HUES64 (cell line): Measurements from ENCODE around the gene DOCK11.

Source experiments
- H3K27ac ChIP-seq: 2 replicates; pipeline ENCODE4 v1.7.0; 2013; ENCODE audit warnings: low read depth, low read length, inconsistent platforms
- H3K27me3 ChIP-seq: 2 replicates; pipeline ENCODE4 v1.6.1; 2013; ENCODE audit warnings: mild to moderate bottlenecking, low read length; ENCODE audit not compliant: insufficient read depth
- H3K36me3 ChIP-seq: 2 replicates; pipeline ENCODE4 v1.6.1; 2013; ENCODE audit warnings: mild to moderate bottlenecking, low read length; ENCODE audit not compliant: insufficient read depth
- H3K4me1 ChIP-seq: 2 replicates; pipeline ENCODE4 v1.6.1; 2013; ENCODE audit warnings: mild to moderate bottlenecking, low read length, moderate library complexity; ENCODE audit not compliant: insufficient read depth
- H3K4me3 ChIP-seq: 2 replicates; pipeline ENCODE4 v1.5.1; 2013; ENCODE audit warnings: mild to moderate bottlenecking, low read length, moderate library complexity
- H3K9ac ChIP-seq: 2 replicates; pipeline ENCODE4 v1.6.1; 2013; ENCODE audit warnings: mild to moderate bottlenecking, low read depth, low read length
- H3K9me3 ChIP-seq: 2 replicates; pipeline ENCODE4 v1.6.1; 2013; ENCODE audit warnings: low read depth, low read length; ENCODE audit not compliant: insufficient read depth
- WGBS: fragments of 150-250, 120-280 bp; methylation state at CpG from one replicate; pipeline ENCODE4 v1.1.7; 2013; ENCODE audit warnings: missing lambda C conversion rate; 5-methylcytosine and 5-hydroxymethylcytosine counted together

Gene DOCK11

DNA sequence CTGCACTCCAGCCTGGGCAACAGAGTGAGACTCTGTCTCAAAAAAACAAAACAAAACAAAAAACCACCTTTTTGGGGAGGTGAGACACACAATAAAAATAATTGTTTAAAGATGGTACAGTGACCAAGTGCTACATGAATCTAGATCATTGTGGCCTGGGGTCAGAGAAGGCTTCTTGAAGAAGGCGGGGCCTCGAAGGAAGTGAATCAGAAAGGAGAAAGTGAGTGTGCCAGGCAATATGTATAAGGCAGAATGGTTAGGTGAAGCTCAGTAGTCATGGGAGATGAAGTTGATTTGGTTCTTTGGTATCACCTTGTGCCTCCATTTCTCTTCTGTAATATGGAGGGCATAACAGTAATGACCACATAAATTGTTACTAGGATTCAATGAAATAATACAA is 58.9 kb downstream of the DOCK11 start:
- Histone ChIP-seq H3K27me3 (no peaks in the 10 kb centered on the region), H3K4me1 (no peaks in the 10 kb centered on the region), H3K36me3 (no peaks in the 10 kb centered on the region), H3K27ac (no peak overlapping the region), H3K9ac (no peak overlapping the region), H3K4me3 (no peak overlapping the region), H3K9me3 (no peaks in the 10 kb centered on the region)
- 97% methylated on average over 2 of the region's 2 CpGs for WGBS

DNA sequence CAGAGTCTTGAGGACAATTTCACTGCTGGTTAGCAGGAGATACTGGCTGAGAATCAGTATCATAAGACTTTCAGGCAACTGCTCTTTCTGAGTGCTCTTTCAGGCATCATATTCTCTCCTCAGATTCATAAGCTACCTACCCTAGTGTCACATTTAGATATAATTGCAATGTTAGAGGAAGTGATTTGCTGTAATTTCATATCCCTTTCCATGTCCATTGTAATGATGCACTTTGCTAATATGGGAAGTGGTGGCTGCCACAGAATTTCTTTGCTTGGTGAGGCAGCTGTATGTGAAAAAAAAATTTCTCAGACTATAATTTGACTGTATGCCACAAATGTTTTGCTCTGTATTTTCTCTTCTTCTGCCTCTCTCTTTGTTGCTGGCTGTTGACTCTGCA is 63.3 kb downstream of the DOCK11 start:
- H3K4me3 ChIP-seq, result no peak overlapping the region
- no peak overlapping the region for H3K9ac ChIP-seq
- H3K27me3 ChIP-seq, result no peaks in the 10 kb centered on the region
- no peaks in the 10 kb centered on the region for H3K36me3 ChIP-seq
- H3K9me3 ChIP-seq, result no peaks in the 10 kb centered on the region
- H3K27ac ChIP-seq, result no peak overlapping the region
- peaks cover 4% of the 10 kb centered on the region for H3K4me1 ChIP-seq

DNA sequence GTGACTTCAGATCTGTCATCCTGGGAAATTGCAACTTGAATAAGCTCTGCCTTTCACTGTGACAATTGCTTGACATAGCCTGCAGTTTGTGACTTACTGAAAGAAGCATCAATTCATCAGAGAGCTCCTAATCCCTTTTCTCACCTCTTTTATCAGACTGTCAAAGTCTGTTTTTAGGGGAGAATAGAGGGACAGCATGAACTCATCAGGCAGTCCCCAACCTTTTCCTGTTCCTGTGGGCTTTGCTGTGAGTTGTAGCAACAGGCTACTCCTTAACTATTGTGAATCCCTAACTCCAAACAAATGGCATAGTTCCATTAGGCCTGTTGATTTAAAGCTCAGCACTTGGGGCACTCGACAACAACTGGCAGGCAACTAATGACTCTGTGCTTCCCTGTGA is 64.9 kb downstream of the DOCK11 start:
- Histone ChIP-seq H3K4me1 (peaks cover 4% of the 10 kb centered on the region), H3K27me3 (no peaks in the 10 kb centered on the region), H3K4me3 (no peak overlapping the region), H3K27ac (no peak overlapping the region; the same call in 1 of the 2 replicates), H3K36me3 (no peaks in the 10 kb centered on the region), H3K9me3 (no peaks in the 10 kb centered on the region), H3K9ac (no peak overlapping the region)
- WGBS, result 22% methylated on average over 1 of the region's 1 CpG

DNA sequence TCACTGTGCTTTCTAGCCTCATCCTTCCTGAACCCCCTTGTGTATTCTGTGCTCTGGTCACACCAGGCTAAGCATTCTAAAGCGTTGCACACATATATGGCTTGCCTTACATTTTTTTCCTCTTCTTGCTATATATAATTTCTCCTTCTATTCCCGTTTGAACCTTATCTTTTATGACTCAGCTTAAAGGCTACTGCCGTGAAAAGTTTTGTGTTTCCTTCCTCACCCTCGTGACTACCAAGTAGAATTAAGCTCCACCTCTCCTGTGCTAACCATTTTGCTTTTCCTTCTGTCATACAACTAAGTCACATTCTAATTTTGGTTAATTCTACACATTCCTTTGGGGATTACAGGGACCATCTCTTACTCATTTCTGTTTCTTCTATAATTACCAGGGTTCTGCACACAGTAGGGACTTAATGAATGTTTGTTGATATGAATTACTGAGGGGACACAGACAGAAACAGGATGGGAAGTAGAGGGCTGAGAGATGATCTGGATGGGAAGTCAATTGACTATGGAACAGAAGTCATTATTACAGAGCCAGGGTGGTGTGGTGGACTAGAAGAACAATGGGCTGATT is 67.1 kb downstream of the DOCK11 start:
- peaks cover 4% of the 10 kb centered on the region for H3K4me1 ChIP-seq
- no peak overlapping the region for H3K27ac ChIP-seq
- H3K27me3 ChIP-seq, result no peaks in the 10 kb centered on the region
- H3K36me3 ChIP-seq, result peaks cover 4% of the 10 kb centered on the region; the same call in 1 of the 2 replicates
- no peaks in the 10 kb centered on the region for H3K9me3 ChIP-seq
- H3K9ac ChIP-seq, result no peak overlapping the region
- H3K4me3 ChIP-seq, result no peak overlapping the region
- 88% methylated on average over 4 of the region's 4 CpGs for WGBS

DNA sequence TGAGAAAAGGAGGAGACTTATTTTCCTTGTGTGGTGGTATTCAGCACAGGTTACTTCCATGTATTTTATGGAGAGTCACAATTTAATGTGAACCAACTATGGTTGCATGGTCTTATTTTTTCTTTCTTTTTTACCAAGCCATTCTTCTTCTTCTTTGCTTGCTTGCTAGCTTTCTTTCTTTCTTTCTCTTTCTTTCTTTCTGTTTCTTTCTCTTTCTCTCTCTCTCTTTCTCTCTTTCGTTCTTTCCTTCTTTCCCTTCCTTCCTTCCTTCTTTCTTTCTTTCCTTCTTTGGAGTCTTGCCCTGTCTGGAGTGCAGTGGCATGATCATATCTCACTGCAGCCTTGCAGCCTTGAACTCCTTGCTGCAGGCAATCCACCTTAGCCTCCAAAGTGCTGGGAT is 68.9 kb downstream of the DOCK11 start:
- H3K4me3 ChIP-seq, result no peak overlapping the region
- WGBS, result 100% methylated on average over 1 of the region's 1 CpG
- H3K27me3 ChIP-seq, result no peaks in the 10 kb centered on the region
- H3K36me3 ChIP-seq, result peaks cover 4% of the 10 kb centered on the region; the same call in 1 of the 2 replicates
- H3K27ac ChIP-seq, result no peak overlapping the region
- no peak overlapping the region for H3K9ac ChIP-seq
- H3K4me1 ChIP-seq, result peaks cover 4% of the 10 kb centered on the region
- H3K9me3 ChIP-seq, result no peaks in the 10 kb centered on the region

DNA sequence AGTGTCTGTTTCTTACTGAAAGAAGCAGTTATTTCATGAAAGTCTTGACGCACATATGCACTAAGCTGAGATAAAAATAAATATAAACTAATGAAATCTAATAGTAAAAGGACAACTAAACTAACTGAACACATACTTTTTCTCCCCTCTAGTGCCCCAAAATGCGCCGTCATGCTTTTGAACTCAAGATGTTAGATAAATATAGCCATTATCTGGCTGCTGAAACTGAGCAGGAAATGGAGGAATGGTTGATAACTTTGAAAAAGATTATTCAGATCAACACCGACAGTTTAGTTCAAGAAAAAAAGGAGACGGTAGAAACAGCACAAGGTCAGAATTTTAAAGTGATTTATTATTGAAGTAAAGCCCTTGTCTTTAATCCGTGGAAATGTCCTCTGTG is 70.2 kb downstream of the DOCK11 start:
- Histone ChIP-seq H3K27me3 (no peaks in the 10 kb centered on the region), H3K36me3 (peaks cover 4% of the 10 kb centered on the region; the same call in 1 of the 2 replicates)
- WGBS, result 91% methylated on average over 3 of the region's 6 CpGs

DNA sequence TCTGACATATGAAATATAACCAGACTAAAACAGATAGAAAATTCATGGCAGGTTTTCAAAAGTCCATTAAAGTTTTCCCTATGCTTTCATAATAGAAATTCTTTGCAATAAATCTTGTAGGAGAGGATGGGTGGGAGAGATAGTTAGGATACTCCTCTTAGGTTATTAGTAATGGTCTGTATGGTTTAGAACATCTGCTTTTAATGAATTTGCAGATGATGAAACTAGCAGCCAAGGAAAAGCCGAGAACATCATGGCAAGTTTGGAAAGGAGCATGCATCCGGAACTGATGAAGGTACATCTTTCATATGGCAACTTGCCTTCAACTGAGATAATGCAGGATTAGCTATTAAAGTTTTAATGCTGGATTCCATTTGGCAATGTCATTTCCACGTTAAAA is 70.7 kb downstream of the DOCK11 start:
- no peaks in the 10 kb centered on the region for H3K4me1 ChIP-seq
- H3K27me3 ChIP-seq, result no peaks in the 10 kb centered on the region
- H3K27ac ChIP-seq, result no peak overlapping the region
- 95% methylated on average over 3 of the region's 3 CpGs for WGBS
- H3K4me3 ChIP-seq, result no peak overlapping the region
- H3K9me3 ChIP-seq, result no peaks in the 10 kb centered on the region
- no peak overlapping the region for H3K9ac ChIP-seq
- peaks cover 4% of the 10 kb centered on the region; the same call in 1 of the 2 replicates for H3K36me3 ChIP-seq

More for the DNA sequence above, 70.2 kb downstream of the DOCK11 start:
- no peak overlapping the region for H3K27ac ChIP-seq
- H3K4me3 ChIP-seq, result no peak overlapping the region
- no peak overlapping the region for H3K9ac ChIP-seq
- peaks cover 2% of the 10 kb centered on the region; the same call in 1 of the 2 replicates for H3K4me1 ChIP-seq
- no peaks in the 10 kb centered on the region for H3K9me3 ChIP-seq

DNA sequence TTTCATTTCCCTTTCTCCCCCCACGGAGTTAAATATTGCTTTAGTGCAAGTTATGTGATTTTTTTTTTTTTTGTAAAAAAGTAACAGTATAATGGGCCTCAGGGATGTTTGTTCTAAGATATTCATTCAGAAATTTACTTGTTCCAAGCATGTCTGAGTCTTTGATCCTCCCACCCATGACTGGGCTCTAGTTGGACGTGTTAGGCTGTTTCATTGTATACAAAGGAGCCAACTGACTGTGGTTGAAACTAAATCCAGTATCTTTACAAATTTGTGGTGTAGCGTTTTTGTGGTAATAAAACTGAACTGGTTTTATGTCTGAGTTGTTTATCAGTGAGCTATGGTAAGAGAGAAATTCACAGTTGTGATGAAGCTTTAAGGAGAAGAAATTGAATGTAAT is 74.1 kb downstream of the DOCK11 start:
- 80% methylated on average over 2 of the region's 3 CpGs for WGBS
- H3K9me3 ChIP-seq, result no peaks in the 10 kb centered on the region
- H3K4me3 ChIP-seq, result no peak overlapping the region
- peaks cover 7% of the 10 kb centered on the region; the same call in 1 of the 2 replicates for H3K36me3 ChIP-seq
- H3K9ac ChIP-seq, result no peak overlapping the region
- no peak overlapping the region for H3K27ac ChIP-seq
- no peaks in the 10 kb centered on the region for H3K27me3 ChIP-seq
- H3K4me1 ChIP-seq, result no peaks in the 10 kb centered on the region

DNA sequence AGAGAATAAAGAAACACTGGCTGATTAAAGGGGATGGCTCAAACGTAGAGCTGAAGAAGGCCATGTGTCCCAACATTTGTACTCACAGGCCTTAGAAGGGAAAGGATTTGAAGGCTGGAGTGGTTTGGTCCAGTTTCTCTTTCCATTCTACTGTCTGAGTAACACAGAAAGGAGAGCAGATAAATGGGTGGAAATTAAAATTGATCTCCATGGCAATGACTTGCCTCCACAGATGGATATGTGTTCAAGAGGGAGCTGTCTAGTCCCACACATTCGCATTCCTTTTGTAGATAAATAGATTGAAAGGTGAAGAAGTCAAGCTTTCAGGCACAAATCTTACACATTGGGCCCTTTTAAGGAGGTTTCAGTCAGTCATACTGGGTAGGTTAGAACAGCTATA is 74.6 kb downstream of the DOCK11 start:
- Histone ChIP-seq H3K27me3 (no peaks in the 10 kb centered on the region), H3K36me3 (peaks cover 7% of the 10 kb centered on the region; the same call in 1 of the 2 replicates), H3K9ac (no peak overlapping the region), H3K4me3 (no peak overlapping the region), H3K9me3 (no peaks in the 10 kb centered on the region), H3K4me1 (no peaks in the 10 kb centered on the region; the same call in 1 of the 2 replicates), H3K27ac (no peak overlapping the region)
- WGBS, result 100% methylated on average over 2 of the region's 2 CpGs

DNA sequence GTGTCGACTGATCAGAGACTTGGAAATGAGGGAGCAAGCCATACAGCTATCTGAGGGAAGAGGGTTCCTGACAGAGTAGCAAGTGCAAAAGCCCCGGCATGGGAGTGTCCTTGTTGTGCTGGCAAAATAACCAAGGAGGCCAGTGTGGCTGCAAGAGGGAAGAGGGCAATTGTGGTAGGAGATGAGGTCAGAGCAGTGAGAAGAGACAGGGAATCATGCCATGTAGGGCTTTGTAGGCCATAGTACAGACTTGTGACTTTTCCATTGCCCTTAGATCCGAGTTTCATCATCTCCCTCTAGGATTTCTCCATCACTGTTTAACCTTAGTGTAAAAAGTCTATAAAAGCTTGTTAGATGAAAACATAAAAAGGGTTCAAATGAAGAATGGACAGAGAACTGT is 76.2 kb downstream of the DOCK11 start:
- Histone ChIP-seq H3K4me1 (no peaks in the 10 kb centered on the region; the same call in 1 of the 2 replicates), H3K4me3 (no peak overlapping the region), H3K9me3 (no peaks in the 10 kb centered on the region), H3K27ac (no peak overlapping the region), H3K36me3 (peaks cover 7% of the 10 kb centered on the region; the same call in 1 of the 2 replicates), H3K9ac (no peak overlapping the region), H3K27me3 (no peaks in the 10 kb centered on the region)
- 91% methylated on average over 2 of the region's 3 CpGs for WGBS

DNA sequence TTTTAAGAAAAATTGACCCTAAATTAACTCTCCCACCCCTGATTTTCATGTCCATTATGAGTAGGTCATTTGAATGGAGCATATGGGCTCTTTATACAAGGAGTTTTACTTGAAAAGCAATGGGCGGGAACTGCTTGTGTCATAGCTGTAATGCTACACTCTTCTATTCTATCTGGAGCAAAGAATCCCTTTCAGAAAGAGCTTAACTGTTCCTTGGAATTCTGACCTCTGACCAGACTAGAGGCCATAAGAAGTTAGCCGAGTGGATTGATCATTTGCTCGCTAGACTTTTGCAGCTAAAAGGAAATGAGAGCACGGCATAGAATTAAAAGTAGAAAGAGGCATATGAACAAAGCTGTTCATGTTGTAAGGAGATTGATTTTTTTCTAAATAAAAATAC is 79.1 kb downstream of the DOCK11 start:
- H3K27me3 ChIP-seq, result no peaks in the 10 kb centered on the region
- H3K9me3 ChIP-seq, result no peaks in the 10 kb centered on the region
- 91% methylated on average over 4 of the region's 4 CpGs for WGBS
- no peak overlapping the region for H3K27ac ChIP-seq
- H3K4me1 ChIP-seq, result no peaks in the 10 kb centered on the region; the same call in 1 of the 2 replicates
- no peak overlapping the region for H3K4me3 ChIP-seq
- no peak overlapping the region for H3K9ac ChIP-seq
- H3K36me3 ChIP-seq, result peaks cover 4% of the 10 kb centered on the region; the same call in 1 of the 2 replicates

DNA sequence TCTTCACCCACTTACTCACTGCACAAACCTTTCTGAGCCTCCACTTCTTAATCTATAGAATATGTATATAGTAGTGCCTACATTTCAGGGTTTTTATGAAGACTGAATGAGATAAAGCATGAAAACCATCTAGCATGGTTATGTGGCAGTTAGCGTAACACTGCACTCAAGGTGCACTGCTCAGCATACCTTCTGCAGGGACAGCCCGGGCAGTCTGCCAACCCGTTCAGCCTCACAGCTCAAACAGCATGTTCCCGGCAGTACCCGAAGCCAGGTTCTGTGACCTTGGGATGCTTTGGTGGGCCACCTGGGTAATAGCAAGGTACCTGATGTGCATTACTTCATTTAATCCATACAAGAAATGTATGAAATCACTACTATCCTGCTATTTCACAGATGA is 81.4 kb downstream of the DOCK11 start:
- H3K27me3 ChIP-seq, result no peaks in the 10 kb centered on the region
- H3K36me3 ChIP-seq, result peaks cover 4% of the 10 kb centered on the region; the same call in 1 of the 2 replicates
- H3K9ac ChIP-seq, result no peak overlapping the region
- H3K9me3 ChIP-seq, result no peaks in the 10 kb centered on the region
- H3K4me1 ChIP-seq, result no peaks in the 10 kb centered on the region; the same call in 1 of the 2 replicates
- no peak overlapping the region for H3K27ac ChIP-seq
- WGBS, result 95% methylated on average over 5 of the region's 5 CpGs
- no peak overlapping the region for H3K4me3 ChIP-seq
